HepG2 (cell line): Measurements from ENCODE around the gene ZNHIT1. TPM values are rescaled to one million over a fixed set of nuclear protein-coding genes. Genes with fewer than 3 reads are reported as not detected.

Experiments
- ARHGAP35 ChIP-seq: sonication (generic); formaldehyde crosslinking; IDR thresholded peaks from 2 replicates; pipeline ENCODE4 v1.9.0; 2022; ENCODE audit warnings: mild to moderate bottlenecking, inconsistent platforms, moderate library complexity, missing genetic modification reagents, borderline replicate concordance
- CEBPG ChIP-seq: IDR thresholded peaks from 2 replicates; pipeline ENCODE4 v1.6.1; 2016
- CHD4 ChIP-seq: fragments of 200-600 bp; sonication (generic); IDR thresholded peaks from 2 replicates; pipeline ENCODE4 v1.7.0; 2017; ENCODE audit warnings: mild to moderate bottlenecking, low read length, borderline replicate concordance
- FOXJ3 ChIP-seq: sonication (generic); formaldehyde crosslinking; IDR thresholded peaks from 2 replicates; pipeline ENCODE4 v1.4.0; 2020; ENCODE audit warnings: missing genetic modification reagents, mild to moderate bottlenecking, borderline replicate concordance
- HOXA9 ChIP-seq: sonication (generic); formaldehyde crosslinking; IDR thresholded peaks from 2 replicates; pipeline ENCODE4 v1.8.1; 2022; ENCODE audit warnings: missing genetic modification reagents, mild to moderate bottlenecking, moderate library complexity, borderline replicate concordance
- KDM2A ChIP-seq: sonication (generic); formaldehyde crosslinking; IDR thresholded peaks from 2 replicates; pipeline ENCODE4 v1.4.0; 2020; ENCODE audit warnings: low read depth, missing genetic modification reagents, borderline replicate concordance
- KLF16 ChIP-seq, 2 experiments: sonication (generic) in 1 of 2; formaldehyde crosslinking in 1 of 2; IDR thresholded peaks; 2 replicates each; pipeline versions ENCODE4 v1.6.1 to v1.8.0; 2016 to 2023; ENCODE audit warnings: missing genetic modification reagents in 2 of 2, missing compliant biosample characterization in 1 of 2
- MED13 ChIP-seq: sonication (generic); formaldehyde crosslinking; IDR thresholded peaks from 2 replicates; pipeline ENCODE4 v1.5.0; 2020; ENCODE audit warnings: missing genetic modification reagents
- MYNN ChIP-seq: sonication (generic); formaldehyde crosslinking; IDR thresholded peaks from 2 replicates; pipeline ENCODE4 v1.4.0; 2020; ENCODE audit warnings: mild to moderate bottlenecking, low read depth, missing genetic modification reagents
- NRL ChIP-seq: sonication (generic); formaldehyde crosslinking; IDR thresholded peaks from 2 replicates; pipeline ENCODE4 v1.5.0; 2020; ENCODE audit warnings: missing genetic modification reagents, mild to moderate bottlenecking, moderate library complexity, borderline replicate concordance
- RFX5 ChIP-seq: IDR thresholded peaks from 2 replicates; pipeline ENCODE4 v1.6.1; 2011; ENCODE audit warnings: low read depth, low read length, improper control_type of control experiment
- TRIM24 ChIP-seq: sonication (generic); formaldehyde crosslinking; IDR thresholded peaks from 2 replicates; pipeline ENCODE4 v1.8.0; 2022; ENCODE audit warnings: mild to moderate bottlenecking, missing genetic modification reagents
- ZFP82 ChIP-seq: sonication (generic); formaldehyde crosslinking; IDR thresholded peaks from 2 replicates; pipeline ENCODE4 v1.5.1; 2020; ENCODE audit warnings: mild to moderate bottlenecking, missing genetic modification reagents, borderline replicate concordance
- ZNF180 ChIP-seq: sonication (generic); formaldehyde crosslinking; IDR thresholded peaks from 2 replicates; pipeline ENCODE4 v1.4.0; 2020; ENCODE audit warnings: low read depth, missing genetic modification reagents, borderline replicate concordance
- ZNF724P ChIP-seq: sonication (generic); formaldehyde crosslinking; IDR thresholded peaks from 2 replicates; pipeline ENCODE4 v1.8.0; 2022; ENCODE audit warnings: missing genetic modification reagents, borderline replicate concordance
- ZNF761 ChIP-seq: sonication (generic); formaldehyde crosslinking; conservative IDR thresholded peaks from 2 replicates; pipeline ENCODE4 v1.4.0; 2020; ENCODE audit warnings: mild to moderate bottlenecking, missing genetic modification reagents
- polyA plus RNA-seq, 8 experiments: library from polyadenylated mRNA; depleted of rRNA in 3 of 8; stranded (reverse) in 7 of 8; unstranded in 1 of 8; fragments of >200 nt; fragmentation: Illumina TruSeq in 4 of 8; extraction: Trizol in 4 of 8; gene quantifications; 2 replicates each; pipeline versions ENCODE4 v1.2.1 to v1.2.3, GENCODE V29; 2011 to 2016; ENCODE audit warnings: low read depth in 4 of 8, missing spikeins in 1 of 8, mixed read lengths in 1 of 8; ENCODE audit not compliant: insufficient read depth in 1 of 8
- total RNA-seq, 5 experiments: library from RNA; depleted of rRNA; stranded (reverse); fragments of >200 nt; fragmentation: Illumina TruSeq; extraction: Trizol; gene quantifications; 2 replicates each; pipeline ENCODE4 v1.2.3, GENCODE V29; 2016; ENCODE audit warnings: low read depth in 1 of 5
- TF ChIP-seq, protein P1 (sequence below): sonication (generic); formaldehyde crosslinking; IDR thresholded peaks from 2 replicates; pipeline ENCODE4 v1.4.0; 2020; ENCODE audit warnings: missing genetic modification reagents, borderline replicate concordance
- TF ChIP-seq, protein P2 (sequence below): sonication (generic); formaldehyde crosslinking; IDR thresholded peaks from 2 replicates; pipeline ENCODE4 v1.4.0; 2020; ENCODE audit warnings: missing genetic modification reagents
- TF ChIP-seq, protein P3 (sequence below): sonication (generic); formaldehyde crosslinking; IDR thresholded peaks from 2 replicates; pipeline ENCODE4 v1.5.0; 2020; ENCODE audit warnings: mild to moderate bottlenecking, missing genetic modification reagents

Gene ZNHIT1
- total and polyA plus RNA-seq, 2 of the 13 experiments (the other 11 are each of a cell fraction or from before 2014, with no cell fraction given), result 32.5 to 64.5 TPM

DNA sequence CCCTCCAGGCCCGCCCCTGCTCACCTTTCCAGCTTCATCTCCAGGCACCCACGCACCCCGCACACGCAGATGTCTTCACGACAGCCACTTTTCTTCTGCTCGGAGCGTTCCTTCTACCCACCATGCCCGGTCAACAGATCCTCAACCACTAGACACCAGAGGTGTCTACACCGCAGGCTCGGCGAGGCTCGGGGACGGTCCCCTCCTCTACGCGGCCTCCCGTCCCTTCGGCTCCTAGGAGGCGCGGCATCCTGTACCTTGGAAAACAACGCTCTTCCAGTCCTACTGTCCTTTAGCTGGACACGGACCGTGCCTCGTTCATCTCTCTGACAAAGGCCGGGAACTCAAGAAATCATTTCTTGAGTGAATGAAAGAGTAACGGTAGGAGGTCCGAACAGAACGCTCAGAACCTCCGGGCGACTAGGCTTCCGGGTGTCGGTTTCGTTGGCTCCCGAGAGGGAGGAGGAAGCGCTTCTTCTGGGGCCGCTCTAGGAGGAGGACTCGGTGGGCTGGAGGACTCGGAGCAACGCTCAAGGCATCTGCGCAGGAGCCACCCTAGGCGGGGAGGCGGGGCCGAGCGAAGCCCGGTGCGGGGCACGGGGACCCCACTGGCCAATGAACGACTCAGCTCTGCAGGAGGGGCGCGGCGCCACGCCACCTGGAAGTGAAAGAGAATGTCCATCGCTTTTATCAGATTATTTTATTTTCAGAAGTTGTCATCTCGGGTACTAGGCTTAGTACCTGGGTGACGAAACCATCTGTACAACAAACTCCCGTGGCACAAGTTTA, 34.1 kb downstream of the ZNHIT1 start (continued):
- TF ChIP-seq KDM2A (CRISPR knock-in tag) (peak; percentile 91; the same call in 1 of the 2 replicates), CHD4 (no peak), MYNN (no peak), NRL (CRISPR knock-in tag) (0 out of 2 replicates have a peak, but pooled peaks have one; percentile 64), ZNF180 (no peak), TRIM24 (CRISPR knock-in tag) (no peak), RFX5 (peak; percentile 28; the same call in 1 of the 2 replicates), ZNF761 (CRISPR knock-in tag) (0 out of 2 replicates have a peak, but pooled peaks have one; percentile 31), HOXA9 (CRISPR knock-in tag) (no peak), KLF16 (CRISPR knock-in tag; IDR thresholded peaks at IDR 0.05) (no peak), FOXJ3 (CRISPR knock-in tag) (no peak), ZFP82 (CRISPR knock-in tag) (no peak), MED13 (CRISPR knock-in tag) (no peak), ZNF724P (CRISPR knock-in tag) (0 out of 2 replicates have a peak, but pooled peaks have one; percentile 11), ARHGAP35 (CRISPR knock-in tag) (no peak), CEBPG (CRISPR knock-in tag) (no peak; the same call in 1 of the 2 replicates)
- TF ChIP-seq, protein P1, sequence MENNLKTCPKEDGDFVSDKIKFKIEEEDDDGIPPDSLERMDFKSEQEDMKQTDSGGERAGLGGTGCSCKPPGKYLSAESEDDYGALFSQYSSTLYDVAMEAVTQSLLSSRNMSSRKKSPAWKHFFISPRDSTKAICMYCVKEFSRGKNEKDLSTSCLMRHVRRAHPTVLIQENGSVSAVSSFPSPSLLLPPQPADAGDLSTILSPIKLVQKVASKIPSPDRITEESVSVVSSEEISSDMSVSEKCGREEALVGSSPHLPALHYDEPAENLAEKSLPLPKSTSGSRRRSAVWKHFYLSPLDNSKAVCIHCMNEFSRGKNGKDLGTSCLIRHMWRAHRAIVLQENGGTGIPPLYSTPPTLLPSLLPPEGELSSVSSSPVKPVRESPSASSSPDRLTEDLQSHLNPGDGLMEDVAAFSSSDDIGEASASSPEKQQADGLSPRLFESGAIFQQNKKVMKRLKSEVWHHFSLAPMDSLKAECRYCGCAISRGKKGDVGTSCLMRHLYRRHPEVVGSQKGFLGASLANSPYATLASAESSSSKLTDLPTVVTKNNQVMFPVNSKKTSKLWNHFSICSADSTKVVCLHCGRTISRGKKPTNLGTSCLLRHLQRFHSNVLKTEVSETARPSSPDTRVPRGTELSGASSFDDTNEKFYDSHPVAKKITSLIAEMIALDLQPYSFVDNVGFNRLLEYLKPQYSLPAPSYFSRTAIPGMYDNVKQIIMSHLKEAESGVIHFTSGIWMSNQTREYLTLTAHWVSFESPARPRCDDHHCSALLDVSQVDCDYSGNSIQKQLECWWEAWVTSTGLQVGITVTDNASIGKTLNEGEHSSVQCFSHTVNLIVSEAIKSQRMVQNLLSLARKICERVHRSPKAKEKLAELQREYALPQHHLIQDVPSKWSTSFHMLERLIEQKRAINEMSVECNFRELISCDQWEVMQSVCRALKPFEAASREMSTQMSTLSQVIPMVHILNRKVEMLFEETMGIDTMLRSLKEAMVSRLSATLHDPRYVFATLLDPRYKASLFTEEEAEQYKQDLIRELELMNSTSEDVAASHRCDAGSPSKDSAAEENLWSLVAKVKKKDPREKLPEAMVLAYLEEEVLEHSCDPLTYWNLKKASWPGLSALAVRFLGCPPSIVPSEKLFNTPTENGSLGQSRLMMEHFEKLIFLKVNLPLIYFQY, result no peak; the same call in 1 of the 2 replicates
- TF ChIP-seq, protein P2, sequence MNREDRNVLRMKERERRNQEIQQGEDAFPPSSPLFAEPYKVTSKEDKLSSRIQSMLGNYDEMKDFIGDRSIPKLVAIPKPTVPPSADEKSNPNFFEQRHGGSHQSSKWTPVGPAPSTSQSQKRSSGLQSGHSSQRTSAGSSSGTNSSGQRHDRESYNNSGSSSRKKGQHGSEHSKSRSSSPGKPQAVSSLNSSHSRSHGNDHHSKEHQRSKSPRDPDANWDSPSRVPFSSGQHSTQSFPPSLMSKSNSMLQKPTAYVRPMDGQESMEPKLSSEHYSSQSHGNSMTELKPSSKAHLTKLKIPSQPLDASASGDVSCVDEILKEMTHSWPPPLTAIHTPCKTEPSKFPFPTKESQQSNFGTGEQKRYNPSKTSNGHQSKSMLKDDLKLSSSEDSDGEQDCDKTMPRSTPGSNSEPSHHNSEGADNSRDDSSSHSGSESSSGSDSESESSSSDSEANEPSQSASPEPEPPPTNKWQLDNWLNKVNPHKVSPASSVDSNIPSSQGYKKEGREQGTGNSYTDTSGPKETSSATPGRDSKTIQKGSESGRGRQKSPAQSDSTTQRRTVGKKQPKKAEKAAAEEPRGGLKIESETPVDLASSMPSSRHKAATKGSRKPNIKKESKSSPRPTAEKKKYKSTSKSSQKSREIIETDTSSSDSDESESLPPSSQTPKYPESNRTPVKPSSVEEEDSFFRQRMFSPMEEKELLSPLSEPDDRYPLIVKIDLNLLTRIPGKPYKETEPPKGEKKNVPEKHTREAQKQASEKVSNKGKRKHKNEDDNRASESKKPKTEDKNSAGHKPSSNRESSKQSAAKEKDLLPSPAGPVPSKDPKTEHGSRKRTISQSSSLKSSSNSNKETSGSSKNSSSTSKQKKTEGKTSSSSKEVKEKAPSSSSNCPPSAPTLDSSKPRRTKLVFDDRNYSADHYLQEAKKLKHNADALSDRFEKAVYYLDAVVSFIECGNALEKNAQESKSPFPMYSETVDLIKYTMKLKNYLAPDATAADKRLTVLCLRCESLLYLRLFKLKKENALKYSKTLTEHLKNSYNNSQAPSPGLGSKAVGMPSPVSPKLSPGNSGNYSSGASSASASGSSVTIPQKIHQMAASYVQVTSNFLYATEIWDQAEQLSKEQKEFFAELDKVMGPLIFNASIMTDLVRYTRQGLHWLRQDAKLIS, result no peak
- TF ChIP-seq, protein P3, sequence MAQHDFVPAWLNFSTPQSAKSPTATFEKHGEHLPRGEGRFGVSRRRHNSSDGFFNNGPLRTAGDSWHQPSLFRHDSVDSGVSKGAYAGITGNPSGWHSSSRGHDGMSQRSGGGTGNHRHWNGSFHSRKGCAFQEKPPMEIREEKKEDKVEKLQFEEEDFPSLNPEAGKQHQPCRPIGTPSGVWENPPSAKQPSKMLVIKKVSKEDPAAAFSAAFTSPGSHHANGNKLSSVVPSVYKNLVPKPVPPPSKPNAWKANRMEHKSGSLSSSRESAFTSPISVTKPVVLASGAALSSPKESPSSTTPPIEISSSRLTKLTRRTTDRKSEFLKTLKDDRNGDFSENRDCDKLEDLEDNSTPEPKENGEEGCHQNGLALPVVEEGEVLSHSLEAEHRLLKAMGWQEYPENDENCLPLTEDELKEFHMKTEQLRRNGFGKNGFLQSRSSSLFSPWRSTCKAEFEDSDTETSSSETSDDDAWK, result no peak
